ENCODE data around the gene EEF1G.

Gene EEF1G

DNA sequence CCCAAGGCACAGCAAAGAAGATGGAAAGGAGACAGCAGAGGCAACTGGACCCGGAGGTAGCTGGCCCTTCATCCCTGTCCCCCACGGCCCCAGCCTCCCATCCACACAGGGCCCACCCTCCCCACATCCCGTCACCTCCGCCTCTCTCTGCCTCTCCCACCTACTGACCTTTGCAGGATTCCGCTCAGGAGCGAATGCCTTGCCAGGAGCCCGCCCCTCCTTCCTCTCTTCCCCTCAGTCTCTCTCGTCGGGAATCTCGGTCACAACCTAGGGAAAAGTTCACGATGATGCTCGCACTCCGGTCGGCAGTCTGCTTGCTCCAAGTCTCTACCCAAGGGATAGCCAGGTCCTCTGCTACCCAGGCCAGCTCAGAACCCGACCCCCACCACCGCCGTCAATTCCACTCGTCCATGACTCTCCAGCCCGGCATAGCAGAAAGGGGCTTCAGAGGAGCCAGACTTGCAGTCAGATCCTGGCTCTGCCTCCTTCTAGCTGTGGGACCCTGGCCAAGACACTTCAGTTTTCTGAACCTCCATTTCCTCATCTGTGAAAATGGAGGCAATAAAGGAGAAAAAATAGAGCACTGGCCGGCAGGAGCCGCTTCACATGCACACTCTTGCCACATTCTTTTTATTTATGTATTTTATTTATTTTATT, 37.3 kb downstream of the EEF1G start:
- DNase-seq, result no peak

DNA sequence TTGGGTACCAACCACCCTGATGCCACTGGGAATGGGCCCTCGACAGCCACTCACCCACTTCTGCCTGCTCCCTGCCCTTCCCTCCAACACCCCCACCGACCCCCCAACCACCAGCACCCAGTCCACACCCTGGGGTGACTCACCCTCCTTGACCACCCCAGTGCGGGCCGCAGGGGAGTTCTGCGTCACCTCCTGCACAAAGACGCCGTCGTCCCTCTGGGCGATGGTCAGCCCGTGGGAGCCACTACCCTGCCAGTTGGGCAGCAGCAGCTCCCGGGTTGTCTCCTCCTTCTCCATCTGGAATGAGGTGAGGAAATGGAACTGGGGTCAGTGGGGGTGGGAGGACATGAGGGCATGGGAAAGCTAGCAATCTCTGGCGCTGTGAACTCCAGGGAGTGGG, 37.9 kb downstream of the EEF1G start:
- DNase-seq, result no peak

DNA sequence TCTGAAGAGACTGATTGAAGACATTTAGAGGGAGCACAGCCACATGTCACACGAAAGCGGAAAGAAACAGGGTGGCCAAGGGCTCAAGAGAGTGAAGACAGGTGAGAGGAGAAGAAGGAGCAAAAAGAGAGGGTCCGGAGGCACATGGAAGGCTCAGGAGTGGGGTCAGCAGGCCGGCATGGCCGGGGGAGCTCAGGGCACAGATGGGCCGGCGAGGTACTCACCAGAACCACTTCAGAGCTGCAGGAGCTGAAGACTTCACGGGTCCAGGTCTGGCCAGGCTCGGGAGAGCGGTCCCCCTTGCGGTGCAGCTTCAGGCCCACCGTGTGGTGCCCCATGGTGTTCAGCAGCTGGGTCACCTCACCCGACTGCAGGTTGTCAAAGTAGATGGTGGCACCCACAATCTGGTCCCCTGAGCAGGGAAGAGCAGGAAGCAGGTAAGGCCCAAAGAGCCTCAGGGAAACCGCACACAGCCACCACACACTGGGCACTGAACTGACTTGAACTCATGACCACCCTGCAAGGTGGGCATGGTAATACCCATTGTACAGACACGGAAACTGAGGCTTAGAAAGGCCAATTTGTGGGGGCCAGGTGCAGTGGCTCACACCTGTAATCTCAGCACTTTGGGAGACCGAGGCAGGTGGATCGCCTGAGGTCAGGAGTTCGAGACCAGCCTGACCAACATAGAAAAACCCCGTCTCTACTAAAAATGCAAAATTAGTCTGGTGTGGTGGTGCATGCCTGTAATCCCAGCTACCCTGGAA, 38.7 kb downstream of the EEF1G start:
- no peak for DNase-seq

- no peak for DNase-seq
These were observed 41.6 kb downstream of the EEF1G start for GRCh38 chr11:62532096-62532495.

- no peak for DNase-seq
These were observed 56.8 kb downstream of the EEF1G start for GRCh38 chr11:62516736-62517371.

DNA sequence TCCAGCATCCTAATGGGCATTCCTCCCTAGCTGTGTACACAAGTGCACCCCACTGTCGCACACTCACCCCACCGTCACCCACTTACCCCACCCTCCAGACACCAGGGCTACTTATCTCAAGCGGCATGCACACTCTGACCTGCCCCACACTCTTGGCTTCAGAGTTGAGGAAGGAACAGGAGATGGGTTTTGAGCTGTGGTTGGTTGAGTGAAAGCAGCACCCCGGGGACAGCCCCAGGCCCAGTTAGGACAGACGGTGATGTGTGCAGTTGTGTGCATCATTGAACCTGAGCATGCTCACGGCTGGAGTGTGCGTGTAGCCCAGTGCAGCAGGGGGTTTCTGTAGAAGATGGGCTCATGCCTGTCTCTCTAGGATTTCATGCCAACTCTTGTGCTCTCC, 59.5 kb downstream of the EEF1G start:
- no peak for DNase-seq

- no peak for DNase-seq
These were observed 60.1 kb downstream of the EEF1G start for GRCh38 chr11:62513626-62514025.

DNA sequence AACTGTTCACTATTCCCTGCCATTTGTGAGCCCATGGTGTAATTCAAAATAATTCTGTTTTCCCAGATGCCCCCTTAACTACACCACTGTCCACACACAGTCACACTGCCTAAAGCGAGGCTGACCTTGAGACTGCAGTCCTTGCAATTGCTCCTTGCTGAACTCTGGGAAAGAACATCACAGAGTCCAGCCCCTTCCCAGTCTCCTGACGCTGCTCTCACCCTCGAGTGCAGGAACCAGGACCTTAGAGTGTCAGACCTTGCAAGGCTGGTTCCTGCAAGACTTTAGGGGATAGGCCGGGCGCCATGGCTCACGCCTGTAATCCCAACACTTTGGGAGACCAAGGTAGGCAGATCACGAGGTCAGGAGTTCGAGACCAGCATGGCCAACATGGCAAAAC, 60.7 kb downstream of the EEF1G start:
- DNase-seq, result no peak

Data from SHP77 (cell line).